GM19239 (cell line): ENCODE results near the gene EXOC6B.

Experiments
- DNase-seq: peaks from one replicate; pipeline ENCODE4 v3.0.0; 2011; ENCODE audit warnings: low spot score; ENCODE audit not compliant: insufficient read length
- FAIRE-seq: peaks from 2 replicates; lab custom pipeline; 2011; peaks lifted over from hg19 to GRCh38; lab: Jason Lieb, UNC

EXOC6B gene

GRCh38 chr2:72747344-72747743, 78.5 kb downstream of the EXOC6B start:
- DNase-seq = no peak
- FAIRE-seq = no peak

DNA sequence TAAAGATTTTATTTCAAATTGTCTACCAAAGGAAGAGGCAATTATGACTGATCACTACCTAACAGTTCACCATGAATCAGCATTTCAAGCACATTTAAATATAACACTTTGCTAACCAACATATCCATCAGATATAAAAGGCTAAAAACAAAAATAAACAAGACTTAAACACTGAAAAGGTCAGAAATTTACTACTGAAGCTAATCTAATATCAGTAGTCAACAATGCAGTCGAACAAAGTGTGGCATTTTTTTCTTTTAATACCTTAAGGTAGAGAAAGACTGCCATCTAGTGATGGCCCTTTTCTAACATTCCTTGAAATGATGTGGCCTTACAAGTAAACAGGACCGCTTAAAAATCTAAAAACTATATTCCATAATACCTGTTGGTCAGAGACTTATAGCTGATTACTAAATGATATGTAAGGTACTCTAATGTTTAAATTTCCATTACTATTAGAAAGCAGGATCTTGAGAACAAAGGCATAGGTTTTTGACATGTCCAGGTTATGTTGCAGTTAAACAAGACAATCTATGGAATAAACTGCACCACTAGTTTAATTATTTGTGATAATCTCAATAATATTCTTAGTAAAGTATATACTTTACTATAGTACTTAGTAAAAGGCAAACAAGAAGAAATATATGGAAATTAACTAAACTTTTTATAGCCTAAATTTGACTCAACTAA, 80.0 kb downstream of the EXOC6B start:
- FAIRE-seq = peak; percentile 37
- DNase-seq = no peak

DNA sequence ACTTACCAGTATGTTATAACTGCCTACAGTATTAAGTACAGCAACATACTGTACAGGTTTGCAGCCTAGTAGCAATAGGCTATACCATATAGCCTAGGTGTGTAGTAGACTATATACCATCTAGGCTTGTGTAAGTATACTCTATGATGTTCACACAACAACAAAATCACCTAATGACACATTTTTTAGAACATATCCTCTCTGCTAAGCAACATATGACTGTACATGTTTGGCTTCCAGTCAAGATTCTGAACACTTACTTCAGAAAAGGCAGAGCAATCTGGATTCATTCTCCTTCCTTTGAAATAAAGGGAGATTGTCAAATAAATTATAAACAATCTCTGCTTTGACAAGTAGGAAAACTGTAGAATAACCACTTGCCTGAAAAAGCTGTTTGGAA, 81.8 kb downstream of the EXOC6B start:
- DNase-seq = no peak
- no peak for FAIRE-seq

- no peak for FAIRE-seq
These were observed 82.4 kb downstream of the EXOC6B start for GRCh38 chr2:72743481-72743880.

DNA sequence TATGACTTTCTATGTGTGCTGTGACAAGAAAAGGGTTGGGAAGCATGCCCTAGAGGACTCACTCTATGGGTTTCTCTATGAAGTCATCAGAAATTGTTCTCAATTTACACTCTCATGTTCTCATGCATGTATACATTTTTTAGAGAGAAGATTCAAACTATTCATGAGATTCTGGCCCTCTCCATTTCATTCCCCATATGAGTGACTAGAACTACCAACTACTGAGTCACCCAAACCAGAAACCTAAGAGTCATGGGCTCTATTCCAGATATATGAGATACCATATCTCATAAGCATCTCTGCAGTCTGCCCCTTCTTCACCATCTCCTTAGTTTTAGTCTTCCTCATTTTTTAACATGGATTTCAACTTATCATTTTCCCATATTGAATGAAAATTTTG, 87.7 kb downstream of the EXOC6B start:
- FAIRE-seq = no peak

More at GRCh38 chr2:72743481-72743880, 82.4 kb downstream of the EXOC6B start:
- no peak for DNase-seq

DNA sequence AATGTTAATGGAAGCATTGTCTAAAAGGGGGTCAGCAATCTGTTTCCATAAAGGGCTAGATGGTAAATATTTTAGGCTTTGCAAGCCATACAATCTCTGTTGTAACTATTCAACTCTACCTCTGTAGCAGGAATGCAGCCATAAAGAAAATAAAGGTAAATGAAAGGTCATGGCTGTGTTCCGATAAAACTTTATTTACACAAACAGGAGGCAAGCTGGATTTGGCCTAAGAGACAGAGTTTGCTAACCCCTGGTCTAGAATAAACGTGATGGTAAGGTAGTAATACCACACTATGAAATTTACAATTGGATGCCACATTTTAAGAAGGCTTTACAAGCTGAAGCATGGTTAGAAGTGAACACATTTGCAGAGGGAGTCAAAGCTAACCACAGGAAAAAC, 91.4 kb downstream of the EXOC6B start:
- FAIRE-seq = no peak

More for the DNA sequence above, 87.7 kb downstream of the EXOC6B start:
- DNase-seq = no peak

DNA sequence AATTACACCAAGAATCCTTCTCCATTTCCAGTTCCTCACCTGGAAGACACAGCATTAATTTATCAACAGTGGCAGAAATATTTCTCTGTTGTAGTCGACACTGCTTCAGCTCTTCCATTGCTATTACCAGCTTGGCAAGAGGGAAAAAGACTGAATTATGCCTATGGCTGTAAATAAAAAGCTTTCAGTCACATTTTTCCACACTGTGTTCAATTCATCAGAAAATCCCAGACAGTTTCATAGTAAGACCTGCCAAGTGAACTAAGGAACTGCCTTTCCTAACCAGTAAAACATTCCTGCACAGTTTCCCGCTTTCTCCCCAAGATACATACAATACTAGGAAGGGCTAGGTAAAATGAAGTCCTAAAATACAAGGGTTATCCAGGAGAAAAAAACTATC, 94.7 kb downstream of the EXOC6B start:
- FAIRE-seq (no peak), DNase-seq (no peak)

More for the DNA sequence above, 91.4 kb downstream of the EXOC6B start:
- DNase-seq = no peak

DNA sequence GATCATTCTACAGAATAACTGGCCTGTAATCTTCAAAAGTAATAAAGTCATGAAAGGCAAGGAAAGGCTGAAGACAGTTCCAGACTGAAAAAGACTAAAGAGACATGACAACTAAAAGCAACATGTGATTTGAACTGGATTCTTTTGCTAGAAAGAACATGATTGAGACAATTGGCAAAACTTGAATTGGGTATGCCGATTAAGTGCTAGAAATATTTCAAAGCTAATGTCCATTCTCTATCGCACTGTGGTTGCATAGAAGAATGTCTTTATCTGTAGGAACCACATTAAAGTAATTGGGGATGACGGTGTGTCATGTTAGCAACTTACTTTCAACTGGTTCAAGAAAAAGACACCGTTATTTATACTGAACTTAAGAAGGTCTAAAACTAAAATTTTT, 98.5 kb downstream of the EXOC6B start:
- no peak for FAIRE-seq
- DNase-seq = no peak

GRCh38 chr2:72723769-72724370, 102.0 kb downstream of the EXOC6B start:
- no peak for DNase-seq
- FAIRE-seq = no peak

- DNase-seq (no peak), FAIRE-seq (no peak)
These were observed 103.3 kb downstream of the EXOC6B start for GRCh38 chr2:72722492-72723070.

GRCh38 chr2:72719416-72719815, 106.4 kb downstream of the EXOC6B start:
- FAIRE-seq (no peak), DNase-seq (no peak)

GRCh38 chr2:72718876-72719275, 107.0 kb downstream of the EXOC6B start:
- DNase-seq (no peak), FAIRE-seq (no peak)

- DNase-seq (no peak), FAIRE-seq (no peak)
These were observed 109.2 kb downstream of the EXOC6B start for GRCh38 chr2:72716601-72717000.

GRCh38 chr2:72713857-72714256, 112.0 kb downstream of the EXOC6B start:
- FAIRE-seq = no peak
- DNase-seq = no peak

GRCh38 chr2:72712977-72713376, 112.9 kb downstream of the EXOC6B start:
- DNase-seq (no peak), FAIRE-seq (no peak)

DNA sequence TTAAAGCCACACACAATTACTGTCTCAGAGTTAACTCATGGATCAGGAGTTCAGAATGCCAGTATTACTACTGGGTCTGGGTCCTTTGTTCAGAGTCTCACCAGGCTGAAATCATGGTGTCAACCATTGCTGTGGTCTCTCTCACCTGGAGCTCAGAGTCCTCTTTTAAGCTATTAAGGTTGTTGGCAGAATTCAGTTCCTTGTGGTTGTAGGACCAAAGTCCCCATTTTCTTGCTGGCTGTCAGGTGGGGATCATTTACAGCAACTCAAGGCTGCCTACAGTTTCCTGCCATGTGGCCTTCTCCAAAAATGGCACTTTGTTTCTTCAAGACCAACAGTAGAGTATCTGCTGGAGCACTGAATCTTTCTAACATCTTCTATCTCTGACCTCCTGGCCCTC, 113.5 kb downstream of the EXOC6B start:
- DNase-seq = no peak
- no peak for FAIRE-seq

DNA sequence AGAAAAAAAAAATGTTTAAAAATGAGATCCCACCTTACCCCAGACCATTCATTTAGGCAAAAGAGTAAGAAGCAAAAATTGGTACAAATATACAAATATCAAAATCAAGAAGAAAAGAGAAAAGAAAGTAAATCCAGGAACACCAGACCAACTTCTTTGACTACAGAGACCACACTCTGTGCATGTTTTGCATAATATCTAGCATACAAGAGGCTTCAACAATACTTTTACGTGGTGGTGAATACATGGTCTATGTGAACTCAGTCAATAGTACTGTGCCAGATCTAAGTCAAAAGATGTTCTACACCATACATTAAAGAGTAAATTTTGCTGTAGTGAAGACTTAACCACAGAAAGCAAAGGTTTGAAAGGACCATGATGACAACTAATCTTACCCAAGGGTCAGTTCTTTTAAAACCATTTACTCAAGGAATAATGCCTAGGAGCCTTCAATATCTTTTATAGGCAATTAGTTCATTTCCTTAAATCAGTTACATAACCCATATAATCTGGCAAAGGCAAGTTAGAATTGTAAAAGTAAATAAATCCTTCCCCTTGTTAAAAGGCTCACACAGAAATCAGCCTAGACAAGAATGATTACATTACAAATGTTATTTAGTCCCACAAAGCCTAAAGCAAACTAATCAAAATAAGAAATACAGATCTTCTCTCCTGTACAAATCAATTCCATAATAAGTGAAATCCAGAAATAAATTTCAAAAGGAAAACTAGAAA, 115.2 kb downstream of the EXOC6B start:
- DNase-seq = no peak
- no peak for FAIRE-seq

DNA sequence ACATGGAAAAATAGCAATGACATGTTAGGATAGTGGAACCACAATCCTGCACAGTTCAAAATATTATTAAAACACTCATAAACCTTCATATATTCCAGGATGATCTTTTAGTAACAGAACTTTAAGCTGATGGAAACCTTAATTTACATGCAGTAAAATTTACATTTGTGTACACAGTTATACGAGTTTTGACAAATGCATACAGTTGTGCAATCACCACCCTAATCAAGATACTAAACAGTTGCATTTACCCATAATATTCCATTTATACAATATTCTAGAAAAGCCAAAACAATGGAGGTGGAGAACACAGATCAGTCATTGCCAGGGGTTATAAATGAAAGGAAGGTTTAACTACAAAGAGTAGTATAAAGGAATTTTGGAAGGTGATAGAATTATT, 117.6 kb downstream of the EXOC6B start:
- FAIRE-seq = no peak

DNA sequence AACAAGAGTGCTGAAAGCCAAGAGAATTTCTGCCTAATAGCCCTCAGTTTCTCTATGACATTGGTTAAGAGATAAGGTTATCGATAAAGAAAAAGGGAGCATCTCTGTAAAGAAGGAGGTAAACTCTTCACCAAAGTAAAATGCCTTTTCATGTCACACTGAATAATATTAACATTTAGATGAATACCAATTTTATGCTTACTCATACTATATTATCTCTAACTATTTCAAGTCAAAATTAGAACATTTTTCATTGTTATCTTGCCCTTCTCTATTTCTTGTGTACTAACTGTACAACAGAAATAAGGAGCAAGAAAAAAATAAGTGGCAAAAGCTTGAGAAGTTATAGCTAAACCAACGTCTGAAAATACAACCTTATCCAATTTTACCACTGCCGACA, 127.5 kb downstream of the EXOC6B start:
- DNase-seq (no peak), FAIRE-seq (no peak)

More for the DNA sequence above, 117.6 kb downstream of the EXOC6B start:
- DNase-seq = no peak

GRCh38 chr2:72696559-72696958, 129.3 kb downstream of the EXOC6B start:
- FAIRE-seq = no peak
- DNase-seq = no peak

DNA sequence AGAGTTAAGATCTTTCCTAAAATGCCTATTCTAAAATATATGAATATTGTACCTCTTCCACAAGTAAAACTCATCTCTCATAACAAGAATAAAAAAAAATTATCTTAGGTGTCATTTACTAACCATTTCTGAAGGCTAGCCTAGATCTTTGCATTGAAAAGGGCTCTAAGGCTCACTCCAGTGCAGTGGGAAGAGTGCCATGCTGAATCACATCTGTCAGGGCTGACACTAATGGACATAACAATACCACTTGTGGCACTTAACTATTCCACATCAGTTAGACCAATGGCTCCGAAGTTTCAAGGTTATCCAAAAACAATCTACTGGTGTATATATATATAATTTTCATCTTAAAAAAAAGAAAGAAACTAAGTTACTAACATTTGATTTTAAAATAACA, 130.2 kb downstream of the EXOC6B start:
- DNase-seq = no peak
- no peak for FAIRE-seq
